HG03095 (cell line): ENCODE measurements around the gene NUAK2.
"Not testable (repeated sequence)": the region's sequence is repeated elsewhere in the genome, so short reads cannot be mapped to it uniquely, and the experiment has no call there.

Experiments
- ATAC-seq: cut with Tn5 transposase; IDR thresholded peaks from one replicate; pipeline ENCODE4 v1.9.1; 2021; ENCODE audit warnings: moderate library complexity; ENCODE audit not compliant: unreplicated experiment

Gene NUAK2

DNA sequence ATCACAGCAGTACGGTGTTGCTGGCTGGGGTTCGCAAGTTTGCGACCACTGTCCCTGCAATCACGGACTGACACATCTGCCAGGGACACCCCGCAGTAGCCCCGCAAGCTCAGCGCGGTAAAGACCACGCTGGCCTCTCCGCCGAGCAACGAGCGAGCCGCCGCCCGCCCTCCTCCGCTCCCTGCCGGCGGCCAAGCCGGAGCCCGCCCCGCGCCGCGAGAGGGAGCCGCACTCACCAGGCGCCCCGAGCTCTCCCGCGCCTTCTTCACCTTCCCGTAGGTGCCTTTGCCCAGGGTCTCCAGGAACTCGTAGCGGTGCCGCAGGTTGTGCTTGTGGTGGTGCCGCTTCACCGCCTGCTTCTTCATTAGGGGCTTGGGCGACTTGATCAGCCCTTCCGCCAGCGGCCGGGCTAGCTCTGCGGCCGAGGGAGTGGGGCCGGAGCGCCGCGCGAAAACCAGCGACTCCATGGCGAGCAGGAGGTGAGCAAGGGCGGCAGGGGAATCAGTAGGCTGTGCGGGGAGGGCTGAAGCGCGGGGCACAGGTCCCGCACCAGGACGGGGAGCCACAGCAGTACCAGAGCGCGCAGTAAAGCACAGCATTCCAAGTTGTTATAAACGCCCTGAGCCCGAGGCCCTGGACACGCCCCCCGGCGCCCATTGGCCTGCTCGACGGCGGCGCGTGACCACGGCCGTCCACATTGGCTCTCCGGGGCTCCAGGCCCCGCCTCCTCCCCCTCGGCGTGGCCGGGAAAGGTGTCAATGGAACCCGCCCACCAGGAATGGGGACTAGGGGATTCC is at the start of gene NUAK2:
NUAK2 (minus strand) TSS at position 584 of the 797 bp plus-strand sequence; CDS start at position 467, 117 bp downstream.
- no peak for ATAC-seq

DNA sequence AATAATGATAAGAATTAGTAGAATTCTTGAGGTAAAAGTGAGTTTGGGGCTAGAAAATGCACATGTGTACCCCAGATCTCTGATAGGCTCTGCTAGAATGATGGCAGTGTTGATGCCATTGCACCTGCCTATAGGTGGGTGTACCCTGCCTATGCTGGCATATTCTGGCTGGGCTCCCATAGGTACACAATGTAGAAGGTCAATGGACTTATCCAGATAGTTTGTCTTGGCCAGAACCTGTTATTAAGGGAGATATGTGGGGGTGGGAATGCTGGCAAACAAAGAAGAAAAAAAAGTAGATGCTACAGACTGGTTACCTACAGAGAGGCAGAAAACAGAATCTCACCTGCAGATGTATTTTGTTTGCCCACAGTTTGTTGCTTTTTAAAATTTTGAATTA is 49.2 kb upstream of the NUAK2 start:
- ATAC-seq = no peak

DNA sequence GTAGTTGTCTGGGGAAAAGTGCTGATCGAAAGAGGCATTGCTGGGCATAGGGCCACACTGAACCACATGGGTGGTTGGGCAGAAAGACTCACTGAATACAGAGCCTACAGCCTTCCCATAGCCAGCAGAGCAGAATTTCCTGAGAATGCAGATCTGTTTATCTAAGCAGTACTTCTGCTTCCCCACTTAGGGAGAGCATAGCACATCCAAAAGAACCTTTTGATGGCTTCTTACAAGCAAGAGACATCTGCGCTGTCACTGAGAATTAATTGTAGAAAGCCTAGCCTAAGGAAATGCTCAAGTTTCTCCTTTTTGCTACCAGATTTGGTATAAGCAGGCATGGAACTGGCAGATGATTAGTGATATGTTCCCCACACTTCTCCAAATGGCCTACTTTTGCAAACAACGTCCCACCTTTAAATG is 48.2 kb upstream of the NUAK2 start:
- ATAC-seq = no peak

DNA sequence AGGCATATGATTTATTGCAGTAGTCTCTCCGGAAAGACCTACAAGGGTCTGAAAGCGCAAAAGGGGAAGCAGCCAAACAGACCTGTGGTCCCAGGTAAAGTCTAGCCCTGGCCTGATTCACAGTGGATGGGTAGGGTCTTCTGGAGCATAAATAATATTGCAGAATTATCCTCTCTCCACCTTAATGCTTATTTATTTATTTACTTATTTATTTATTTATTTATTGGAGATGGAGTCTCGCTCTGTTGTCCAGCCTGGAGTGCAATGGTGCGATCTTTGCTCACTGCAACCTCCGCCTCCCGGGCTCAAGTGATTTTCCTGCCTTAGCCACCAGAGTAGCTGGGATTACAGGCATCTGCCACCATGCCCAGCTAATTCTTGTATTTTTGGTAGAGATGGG is 46.9 kb upstream of the NUAK2 start:
- ATAC-seq = no peak

GRCh38 chr1:205365945-205366463 is 44.5 kb upstream of the NUAK2 start:
- no peak for ATAC-seq

- ATAC-seq = not testable (repeated sequence)
Observed at GRCh38 chr1:205365086-205365485, 43.5 kb upstream of the NUAK2 start.

DNA sequence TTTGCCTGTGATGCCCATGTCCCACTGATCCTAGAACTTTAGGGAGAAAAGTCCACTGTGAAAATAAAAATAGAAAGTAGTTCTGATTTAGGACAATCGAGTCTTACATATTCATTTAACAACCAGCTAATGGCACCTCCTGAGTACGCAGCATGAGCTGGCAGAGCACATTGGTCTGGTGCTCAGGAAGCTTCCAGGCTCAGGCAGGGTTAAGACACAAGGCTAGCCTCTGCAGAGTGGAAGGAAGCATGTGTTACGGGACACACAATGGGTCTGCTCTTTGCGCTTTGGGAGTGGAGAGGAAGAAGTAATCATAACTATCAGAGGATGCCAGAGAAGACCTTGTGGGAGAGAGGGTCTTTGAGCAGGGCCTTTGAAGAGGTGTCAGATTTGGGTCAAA is 39.3 kb upstream of the NUAK2 start:
- ATAC-seq = no peak

- ATAC-seq = no peak
Observed at GRCh38 chr1:205359771-205360565, 38.4 kb upstream of the NUAK2 start.

GRCh38 chr1:205358579-205358978 is 37.0 kb upstream of the NUAK2 start:
- ATAC-seq = no peak

DNA sequence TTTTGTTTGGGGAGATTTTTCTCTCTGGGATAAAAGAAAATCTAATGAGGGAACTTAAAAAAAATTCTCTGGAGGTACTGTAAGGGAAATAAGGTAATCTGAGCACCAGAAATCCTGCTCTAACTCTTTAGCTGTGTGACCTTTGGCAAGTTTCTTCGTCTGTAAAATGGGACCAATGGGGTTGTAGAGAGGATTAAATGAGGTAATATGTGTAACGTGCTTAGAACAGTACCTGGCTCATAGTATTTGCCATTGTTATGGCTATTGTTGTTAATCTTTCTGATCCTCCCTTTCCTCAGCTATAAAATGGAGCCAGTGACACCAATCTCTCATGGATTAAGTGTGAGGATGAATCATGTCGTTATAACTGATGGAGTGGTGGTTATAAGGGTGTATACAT is 36.0 kb upstream of the NUAK2 start:
- no peak for ATAC-seq

DNA sequence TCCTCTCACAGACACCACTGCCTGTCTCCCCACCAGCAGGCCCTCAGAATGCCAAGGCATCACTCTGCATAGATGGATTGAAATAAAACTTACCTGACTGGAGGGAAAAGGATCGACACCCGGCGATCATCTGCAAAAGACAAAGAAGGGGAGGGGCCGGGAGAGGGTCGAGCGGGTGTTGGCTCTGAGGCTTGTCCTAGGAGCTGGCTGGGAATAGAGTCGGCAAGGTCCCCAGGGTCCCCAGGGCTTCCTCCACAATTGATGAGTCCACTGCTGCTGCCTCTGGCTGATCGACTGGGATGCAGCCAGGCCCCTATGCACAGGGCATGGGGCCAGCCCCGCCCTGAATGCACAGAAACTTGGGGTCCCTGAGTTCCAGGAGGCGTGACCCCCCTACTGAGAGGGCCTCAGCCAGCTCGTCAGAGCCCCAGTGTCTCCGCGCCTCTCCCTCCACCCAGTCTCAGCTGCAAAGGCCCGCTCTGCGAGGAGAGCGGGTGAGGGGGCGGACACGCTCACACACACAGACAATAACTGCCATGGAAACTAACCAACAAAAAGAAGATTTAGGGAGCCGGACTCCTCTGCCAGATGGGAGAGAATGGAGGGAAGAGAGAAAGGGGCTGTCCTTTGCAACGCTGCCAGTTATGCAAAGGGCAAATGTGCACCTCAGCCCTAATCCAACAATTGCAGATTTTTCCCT is 35.0 kb upstream of the NUAK2 start, which contains the start of gene KLHDC8A:
KLHDC8A (minus strand) TSS at position 483 of the 700 bp plus-strand sequence. CDS start 13,318 bp downstream, outside the sequence.
- ATAC-seq = no peak

DNA sequence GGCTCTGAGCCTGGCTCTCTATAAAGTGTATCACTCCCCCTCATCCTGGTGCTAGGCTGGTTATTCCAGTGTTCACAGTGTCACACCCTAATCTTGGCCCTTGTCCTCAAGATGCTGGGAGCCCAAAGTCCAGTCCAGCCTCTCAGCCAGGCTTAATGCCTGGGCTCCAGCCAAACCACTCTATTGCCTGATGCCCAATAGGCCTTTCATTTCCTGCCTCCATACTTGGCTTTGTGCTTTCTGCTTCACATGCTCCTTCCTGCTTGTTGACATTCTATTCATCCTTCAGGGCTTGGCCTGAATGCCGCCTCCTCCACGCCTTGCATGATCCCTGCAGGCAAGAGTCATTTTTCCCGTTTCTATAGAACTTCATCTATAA is 33.5 kb upstream of the NUAK2 start:
- no peak for ATAC-seq

DNA sequence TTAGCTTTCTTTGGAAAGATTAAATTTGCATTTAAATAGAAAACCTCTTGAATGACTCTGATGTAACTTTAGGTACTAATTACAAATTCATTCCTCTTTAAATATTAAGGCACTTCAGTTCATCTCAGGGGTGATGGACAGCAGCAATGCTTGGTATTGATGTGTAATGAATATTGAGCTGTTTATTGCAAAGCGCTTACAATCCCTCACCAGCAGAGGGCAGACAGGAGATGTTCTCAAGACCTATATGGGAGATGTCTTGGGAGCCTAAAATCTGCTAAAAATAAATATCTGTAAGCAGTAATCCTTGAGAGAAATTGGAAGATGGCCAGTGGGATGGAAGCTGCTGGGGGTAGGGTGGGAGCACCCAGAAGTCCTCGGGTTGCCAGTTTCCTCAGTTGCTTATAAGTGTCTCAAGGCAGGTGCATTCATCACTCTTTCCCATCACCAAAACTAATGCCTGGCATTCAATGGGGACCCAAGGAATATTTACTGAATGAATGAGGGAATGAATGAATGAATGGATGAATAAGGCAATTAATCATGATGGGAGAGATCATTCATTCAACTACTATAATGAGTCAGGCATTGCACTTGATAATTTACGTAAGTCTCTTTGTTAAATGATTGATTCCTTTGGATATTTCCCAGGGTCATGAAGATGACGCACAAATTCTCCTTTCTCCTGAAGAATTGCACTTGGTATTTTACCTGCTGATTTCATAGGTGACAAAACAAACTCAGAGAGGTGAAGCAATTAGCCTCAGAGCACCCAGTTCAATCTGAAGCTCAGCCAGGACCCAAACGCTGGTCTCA is 32.9 kb upstream of the NUAK2 start:
- ATAC-seq = no peak

- ATAC-seq = no peak
Observed at GRCh38 chr1:205353612-205354011, 32.1 kb upstream of the NUAK2 start.

GRCh38 chr1:205353191-205353590 is 31.6 kb upstream of the NUAK2 start:
- no peak for ATAC-seq

- no peak for ATAC-seq
Observed at GRCh38 chr1:205351984-205352713, 30.6 kb upstream of the NUAK2 start.

GRCh38 chr1:205350691-205351141 is 29.2 kb upstream of the NUAK2 start:
- ATAC-seq = no peak

DNA sequence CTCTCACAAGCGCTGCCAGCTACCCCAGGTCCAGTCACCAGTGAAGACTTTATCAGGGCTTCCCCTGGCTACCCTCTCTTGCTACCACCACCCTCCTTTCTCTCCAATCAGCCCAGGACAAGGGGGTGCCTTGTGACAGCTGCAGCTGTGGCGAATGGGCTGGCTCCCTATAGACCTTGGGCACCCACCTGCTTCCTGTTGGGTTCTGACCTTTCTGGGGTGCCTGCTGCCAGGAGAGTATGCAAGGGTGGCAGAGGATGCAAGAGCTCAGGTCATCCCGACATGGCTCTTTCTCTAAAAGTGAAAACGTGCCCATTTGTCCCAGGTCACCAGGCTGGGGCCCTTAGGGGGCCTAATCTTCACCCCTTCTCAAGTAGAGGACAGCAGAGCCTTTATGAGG is 28.6 kb upstream of the NUAK2 start:
- ATAC-seq = no peak
